ENCODE data around the gene JMJD4. TPM values are rescaled to one million over a fixed set of nuclear protein-coding genes. Genes with fewer than 3 reads are reported as not detected.

Gene JMJD4
- total RNA-seq, 1 donor from 2014 or later, result 20.6 TPM

GRCh38 chr1:227731241-227731677, 3.8 kb downstream of the JMJD4 start:
- TF ChIP-seq CTCF (IDR thresholded peaks at IDR 0.05; ENCODE audit: unreplicated experiment), result no peak
- DNase-seq (ENCODE audit: low spot score in 2 of 2, unreplicated experiment in 2 of 2), result no peak
- H3K9me3 Mint-ChIP-seq, result no peaks in the 10 kb centered on the region
- H3K4me3 Mint-ChIP-seq, result no peak overlapping the region
- H3K27ac Mint-ChIP-seq, result no peak overlapping the region
- no peaks in the 10 kb centered on the region for H3K36me3 Mint-ChIP-seq
- peaks cover 38% of the 10 kb centered on the region for H3K4me1 Mint-ChIP-seq
- H3K27me3 Mint-ChIP-seq (ENCODE audit: low read depth), result no peaks in the 10 kb centered on the region

DNA sequence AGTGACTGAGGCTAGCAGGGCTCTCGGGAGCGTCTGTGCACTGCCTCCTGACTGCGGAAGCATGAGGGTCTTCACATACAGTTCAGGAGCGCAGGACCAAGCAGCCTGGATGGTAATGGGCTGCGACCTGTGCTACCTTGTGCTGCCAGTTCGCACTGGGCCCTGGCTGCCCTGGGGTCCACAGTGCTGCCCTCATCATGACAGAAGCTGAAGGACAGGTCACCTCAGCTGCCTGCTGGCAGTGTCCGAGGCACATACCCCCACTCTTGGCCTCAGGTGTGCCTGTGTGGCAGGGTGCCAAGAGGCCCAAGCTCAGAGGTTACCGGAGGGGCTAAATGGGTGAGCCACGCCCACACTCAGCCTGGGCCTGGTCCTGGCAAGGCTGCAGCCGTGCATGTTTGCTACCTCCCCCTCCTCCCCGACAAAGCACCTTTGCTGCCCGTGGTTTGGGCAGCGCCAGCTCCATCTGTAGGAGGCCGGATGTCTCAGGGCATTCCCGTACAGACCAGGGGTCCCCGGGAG, 4.4 kb downstream of the JMJD4 start:
- H3K4me3 Mint-ChIP-seq, result peak overlapping the region; percentile 57
- no peaks in the 10 kb centered on the region for H3K27me3 Mint-ChIP-seq (ENCODE audit: low read depth)
- no peak for DNase-seq (ENCODE audit: low spot score in 2 of 2, unreplicated experiment in 2 of 2)
- H3K27ac Mint-ChIP-seq, result peak overlapping the region; percentile 53
- H3K9me3 Mint-ChIP-seq, result no peaks in the 10 kb centered on the region
- peaks cover 35% of the 10 kb centered on the region for H3K4me1 Mint-ChIP-seq
- no peaks in the 10 kb centered on the region for H3K36me3 Mint-ChIP-seq
- peak; percentile 12 for TF ChIP-seq CTCF (IDR thresholded peaks at IDR 0.05; ENCODE audit: unreplicated experiment)

DNA sequence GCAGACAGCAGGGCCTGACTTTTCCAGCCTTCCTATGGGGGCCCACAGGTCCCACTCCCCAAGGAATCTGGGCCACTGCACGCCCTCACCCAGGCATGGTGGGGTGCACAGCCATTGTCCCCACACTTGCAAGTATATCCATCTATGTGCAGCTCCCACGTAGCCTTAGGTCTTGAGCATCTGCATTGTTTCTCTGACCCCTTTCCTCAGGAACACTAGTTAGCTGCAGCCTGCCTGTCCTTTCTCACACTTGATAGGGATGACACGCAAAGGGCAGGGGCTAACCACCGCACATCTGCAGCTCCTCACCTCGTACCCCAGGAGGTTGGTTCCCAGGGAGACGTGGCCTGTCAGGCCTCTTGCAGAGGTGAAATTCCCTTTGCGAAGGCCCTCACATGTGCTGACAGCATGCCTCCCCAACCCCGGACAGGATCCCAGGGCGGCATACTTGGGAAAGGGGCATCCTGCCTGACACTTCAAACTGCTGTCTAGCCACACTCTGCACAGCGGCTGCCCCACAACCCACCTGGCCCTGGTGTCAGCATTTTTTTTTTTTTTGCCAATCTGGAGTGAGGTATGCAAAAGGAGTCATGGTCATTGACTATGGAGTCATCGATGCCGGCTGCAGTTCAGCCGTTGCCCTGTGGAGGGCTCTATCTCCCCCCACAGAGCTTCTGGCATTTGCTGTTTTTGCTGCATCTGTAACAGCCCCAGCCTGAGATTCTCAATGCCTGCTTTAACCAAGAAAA, 5.0 kb downstream of the JMJD4 start:
- H3K27me3 Mint-ChIP-seq (ENCODE audit: low read depth), result no peaks in the 10 kb centered on the region
- H3K4me1 Mint-ChIP-seq, result peaks cover 35% of the 10 kb centered on the region
- H3K27ac Mint-ChIP-seq, result peak overlapping the region; percentile 53
- no peak for DNase-seq (ENCODE audit: low spot score in 2 of 2, unreplicated experiment in 2 of 2)
- H3K4me3 Mint-ChIP-seq, result peak overlapping the region; percentile 57
- H3K36me3 Mint-ChIP-seq, result no peaks in the 10 kb centered on the region
- peak; percentile 55 for TF ChIP-seq CTCF (IDR thresholded peaks at IDR 0.05; ENCODE audit: unreplicated experiment)
- no peaks in the 10 kb centered on the region for H3K9me3 Mint-ChIP-seq

GRCh38 chr1:227729144-227729880, 5.8 kb downstream of the JMJD4 start:
- no peaks in the 10 kb centered on the region for H3K36me3 Mint-ChIP-seq
- peak overlapping the region; percentile 75 for H3K4me3 Mint-ChIP-seq
- H3K4me1 Mint-ChIP-seq, result peaks cover 32% of the 10 kb centered on the region
- H3K27me3 Mint-ChIP-seq (ENCODE audit: low read depth), result no peaks in the 10 kb centered on the region
- H3K27ac Mint-ChIP-seq, result peak overlapping the region; percentile 78
- no peak for DNase-seq (ENCODE audit: low spot score in 2 of 2, unreplicated experiment in 2 of 2)
- H3K9me3 Mint-ChIP-seq, result peaks cover 1% of the 10 kb centered on the region
- TF ChIP-seq CTCF (IDR thresholded peaks at IDR 0.05; ENCODE audit: unreplicated experiment), result no peak

GRCh38 chr1:227728892-227729143, 6.3 kb downstream of the JMJD4 start:
- no peak for TF ChIP-seq CTCF (IDR thresholded peaks at IDR 0.05; ENCODE audit: unreplicated experiment)
- Mint-ChIP-seq H3K27ac (peak overlapping the region; percentile 78), H3K4me3 (peak overlapping the region; percentile 75), H3K36me3 (no peaks in the 10 kb centered on the region), H3K4me1 (peaks cover 30% of the 10 kb centered on the region), H3K27me3 (ENCODE audit: low read depth) (no peaks in the 10 kb centered on the region), H3K9me3 (peaks cover 6% of the 10 kb centered on the region)
- no peak for DNase-seq (ENCODE audit: low spot score in 2 of 2, unreplicated experiment in 2 of 2)
